Smooth muscle cell (in vitro differentiated cells): ENCODE results near the gene CNIH3. TPM values are rescaled to one million over a fixed set of nuclear protein-coding genes. Genes with fewer than 3 reads are reported as not detected.

ENCODE experiments used
- DNase-seq: peaks from one replicate; lab custom pipeline; 2025; ENCODE audit not compliant: unreplicated experiment; lab: John Stamatoyannopoulos, UW
- H2AFZ ChIP-seq: fragments of 200-600 bp; sonication (generic); 2 replicates; pipeline ENCODE4 v1.6.0; 2016; ENCODE audit warnings: antibody characterized with exemption, low read depth, mild to moderate bottlenecking
- H3F3A ChIP-seq: fragments of 200-600 bp; sonication (generic); 2 replicates; pipeline ENCODE4 v1.6.0; 2017; ENCODE audit warnings: antibody characterized with exemption, low read depth
- H3K27ac ChIP-seq: fragments of 200-600 bp; sonication (generic); 2 replicates; pipeline ENCODE4 v1.5.1; 2016; ENCODE audit warnings: low read depth, mild to moderate bottlenecking
- H3K27me3 ChIP-seq: fragments of 200-600 bp; sonication (generic); 2 replicates; pipeline ENCODE4 v1.6.1; 2016; ENCODE audit warnings: low read depth, mild to moderate bottlenecking
- H3K36me3 ChIP-seq: fragments of 200-600 bp; sonication (generic); 2 replicates; pipeline ENCODE4 v1.5.1; 2016; ENCODE audit warnings: low read depth
- H3K4me1 ChIP-seq: fragments of 200-600 bp; sonication (generic); 2 replicates; pipeline ENCODE4 v1.5.1; 2016; ENCODE audit warnings: low read depth
- H3K4me2 ChIP-seq: fragments of 200-600 bp; sonication (generic); 2 replicates; pipeline ENCODE4 v1.6.0; 2016; ENCODE audit warnings: mild to moderate bottlenecking
- H3K4me3 ChIP-seq: fragments of 200-600 bp; sonication (generic); 2 replicates; pipeline ENCODE4 v1.5.1; 2016; ENCODE audit warnings: mild to moderate bottlenecking
- H3K79me2 ChIP-seq: fragments of 200-600 bp; sonication (generic); 2 replicates; pipeline ENCODE4 v1.6.0; 2016; ENCODE audit warnings: low read depth, mild to moderate bottlenecking
- H3K9ac ChIP-seq: fragments of 200-600 bp; sonication (generic); 2 replicates; pipeline ENCODE4 v1.6.0; 2016; ENCODE audit warnings: low read depth
- H3K9me3 ChIP-seq: fragments of 200-600 bp; sonication (generic); replicated peaks from 2 replicates; pipeline ENCODE4 v1.5.1; 2016; ENCODE audit warnings: low read depth
- H4K20me1 ChIP-seq: fragments of 200-600 bp; sonication (generic); 2 replicates; pipeline ENCODE4 v1.6.0; 2016; ENCODE audit warnings: low read depth
- CTCF ChIP-seq: fragments of 200-600 bp; sonication (generic); IDR thresholded peaks from 2 replicates; pipeline ENCODE4 v1.5.1; 2017; ENCODE audit warnings: borderline replicate concordance, mild to moderate bottlenecking, antibody characterized with exemption; ENCODE audit not compliant: insufficient read depth, poor library complexity, severe bottlenecking
- WGBS: methylation state at CpG from one replicate; pipeline ENCODE4 v1.1.7; 2016; ENCODE audit warnings: low lambda C conversion rate; 5-methylcytosine and 5-hydroxymethylcytosine counted together
- polyA plus RNA-seq: library from polyadenylated mRNA; unstranded; fragments of >200 nt; fragmentation: Nextera tagmentation; extraction: Ambion mirVana; gene quantifications from 2 replicates; pipeline ENCODE4 v1.2.1, GENCODE V29; 2016
- total RNA-seq: library from RNA; depleted of rRNA; stranded (reverse); fragments of >200 nt; gene quantifications from 2 replicates; pipeline ENCODE4 v1.2.3, GENCODE V29; 2014

The CNIH3 gene
- total and polyA plus RNA-seq, 2 experiments from 2014 or later = 6.6 to 8.0 TPM

- Histone ChIP-seq H3K9ac (no peak overlapping the region), H3K4me3 (no peak overlapping the region), H3K9me3 (no peaks in the 10 kb centered on the region), H3K4me2 (no peak overlapping the region), H4K20me1 (no peaks in the 10 kb centered on the region), H3K79me2 (no peaks in the 10 kb centered on the region), H3F3A (no peaks in the 10 kb centered on the region), H2AFZ (no peak overlapping the region), H3K27me3 (no peaks in the 10 kb centered on the region), H3K27ac (no peak overlapping the region), H3K36me3 (no peaks in the 10 kb centered on the region), H3K4me1 (no peaks in the 10 kb centered on the region)
- 79% methylated on average over 5 of the region's 5 CpGs for WGBS
- no peak for TF ChIP-seq CTCF
- DNase-seq = no peak
These were observed 128.4 kb downstream of the CNIH3 start for GRCh38 chr1:224744521-224744920.

- TF ChIP-seq CTCF = no peak
- Histone ChIP-seq H3K79me2 (no peaks in the 10 kb centered on the region), H3K9me3 (no peaks in the 10 kb centered on the region), H3F3A (no peaks in the 10 kb centered on the region), H3K4me3 (no peak overlapping the region), H3K36me3 (no peaks in the 10 kb centered on the region), H3K27ac (no peak overlapping the region), H3K4me2 (no peak overlapping the region), H3K4me1 (no peaks in the 10 kb centered on the region), H3K27me3 (no peaks in the 10 kb centered on the region), H3K9ac (no peak overlapping the region), H2AFZ (no peak overlapping the region), H4K20me1 (no peaks in the 10 kb centered on the region)
- 94% methylated on average over 1 of the region's 1 CpG for WGBS
- no peak for DNase-seq
These were observed 129.3 kb downstream of the CNIH3 start for GRCh38 chr1:224745394-224745793.

GRCh38 chr1:224745924-224746323, 129.8 kb downstream of the CNIH3 start:
- no peaks in the 10 kb centered on the region for H3K9me3 ChIP-seq
- H3K4me3 ChIP-seq = no peak overlapping the region
- no peak overlapping the region for H3K4me2 ChIP-seq
- DNase-seq = no peak
- no peak overlapping the region for H3K9ac ChIP-seq
- no peak overlapping the region for H2AFZ ChIP-seq
- H3K27me3 ChIP-seq = no peaks in the 10 kb centered on the region
- H3K4me1 ChIP-seq = no peaks in the 10 kb centered on the region
- no peaks in the 10 kb centered on the region for H3K79me2 ChIP-seq
- H3F3A ChIP-seq = no peaks in the 10 kb centered on the region
- TF ChIP-seq CTCF = no peak
- no peaks in the 10 kb centered on the region for H4K20me1 ChIP-seq
- no peaks in the 10 kb centered on the region for H3K36me3 ChIP-seq
- no peak overlapping the region for H3K27ac ChIP-seq
- WGBS = 96% methylated on average over 4 of the region's 4 CpGs

GRCh38 chr1:224747578-224747977, 131.5 kb downstream of the CNIH3 start:
- Histone ChIP-seq H4K20me1 (no peaks in the 10 kb centered on the region), H3K4me2 (no peak overlapping the region), H3K27me3 (no peaks in the 10 kb centered on the region), H3K79me2 (no peaks in the 10 kb centered on the region), H3K9ac (no peak overlapping the region), H3K4me3 (no peak overlapping the region), H3K27ac (no peak overlapping the region), H3K36me3 (no peaks in the 10 kb centered on the region), H2AFZ (peak overlapping the region; percentile 51), H3F3A (no peaks in the 10 kb centered on the region), H3K4me1 (no peaks in the 10 kb centered on the region), H3K9me3 (no peaks in the 10 kb centered on the region)
- TF ChIP-seq CTCF = no peak
- 53% methylated on average over 4 of the region's 4 CpGs for WGBS
- DNase-seq = no peak
